ENCODE results near the gene ADAM12.

ADAM12 gene

GRCh38 chr10:126430512-126430911 is 42.2 kb upstream of the ADAM12 start:
- DNase-seq (ENCODE audit: low spot score), result no peak
- no peak for TF ChIP-seq CTCF (IDR thresholded peaks at IDR 0.05; ENCODE audit: extremely low read depth, missing control alignments)

GRCh38 chr10:126429275-126429674 is 41.0 kb upstream of the ADAM12 start:
- no peak for TF ChIP-seq CTCF (IDR thresholded peaks at IDR 0.05; ENCODE audit: extremely low read depth, missing control alignments)

GRCh38 chr10:126425489-126426065 is 37.3 kb upstream of the ADAM12 start:
- no peak for DNase-seq (ENCODE audit: low spot score)
- TF ChIP-seq CTCF (IDR thresholded peaks at IDR 0.05; ENCODE audit: extremely low read depth, missing control alignments), result no peak

More at GRCh38 chr10:126429275-126429674, 41.0 kb upstream of the ADAM12 start:
- no peak for DNase-seq (ENCODE audit: low spot score)

- no peak for DNase-seq (ENCODE audit: low spot score)
- TF ChIP-seq CTCF (IDR thresholded peaks at IDR 0.05; ENCODE audit: extremely low read depth, missing control alignments), result no peak
These were observed 36.8 kb upstream of the ADAM12 start for GRCh38 chr10:126425032-126425431.

GRCh38 chr10:126423732-126424491 is 35.6 kb upstream of the ADAM12 start:
- DNase-seq (ENCODE audit: low spot score), result no peak
- TF ChIP-seq CTCF (IDR thresholded peaks at IDR 0.05; ENCODE audit: extremely low read depth, missing control alignments), result no peak

GRCh38 chr10:126422567-126422966 is 34.3 kb upstream of the ADAM12 start:
- no peak for TF ChIP-seq CTCF (IDR thresholded peaks at IDR 0.05; ENCODE audit: extremely low read depth, missing control alignments)

GRCh38 chr10:126421756-126422256 is 33.5 kb upstream of the ADAM12 start:
- no peak for TF ChIP-seq CTCF (IDR thresholded peaks at IDR 0.05; ENCODE audit: extremely low read depth, missing control alignments)
- no peak for DNase-seq (ENCODE audit: low spot score)

More at GRCh38 chr10:126422567-126422966, 34.3 kb upstream of the ADAM12 start:
- DNase-seq (ENCODE audit: low spot score), result no peak
